Inferior parietal cortex (tissue), 1 donor: ENCODE measurements around the gene YBX2.
A peak's percentile ranks its signal among the peaks of the same experiment; 100 is the strongest.
"Not testable (repeated sequence)": the region's sequence is repeated elsewhere in the genome, so short reads cannot be mapped to it uniquely, and the experiment has no call there.

Experiments used
- DNase-seq: peaks from one replicate; pipeline ENCODE4 v3.0.0-alpha.2; 2016; ENCODE audit errors: extremely low spot score

YBX2 gene

DNA sequence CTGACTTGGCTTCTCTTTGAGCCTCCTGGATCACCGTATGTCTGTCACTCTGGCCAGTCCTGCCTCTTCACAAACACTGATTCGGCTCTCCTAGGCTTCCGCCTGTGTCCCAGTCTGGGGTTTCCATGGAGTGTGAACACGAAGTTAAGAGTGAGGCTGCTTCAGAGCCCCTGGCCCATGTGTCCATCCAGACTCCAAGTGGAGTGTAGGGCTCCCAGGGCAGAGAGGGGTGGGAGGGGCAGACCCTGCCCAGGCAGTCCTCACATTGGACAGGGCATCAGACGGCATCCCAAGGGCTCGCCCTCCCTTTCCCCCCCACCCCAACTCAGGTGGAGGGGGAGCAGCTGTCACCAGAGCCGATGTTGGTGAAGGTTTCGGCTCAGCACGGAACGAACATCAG lies 50.6 kb downstream of the YBX2 start:
- not testable (repeated sequence) for DNase-seq

DNA sequence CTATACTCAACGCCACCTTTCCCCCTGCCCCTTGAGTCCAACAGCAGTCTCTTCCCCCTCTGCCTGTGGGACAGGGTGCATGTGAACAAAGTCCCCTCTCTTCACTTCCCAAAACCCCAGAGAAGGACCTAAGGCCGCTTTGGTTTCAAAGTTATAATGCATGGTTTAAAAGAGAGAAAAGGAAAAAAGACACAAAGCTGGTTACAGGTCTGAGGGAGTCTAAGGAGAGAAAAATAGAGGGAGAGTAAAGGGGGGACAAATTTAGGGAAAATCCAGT lies 51.0 kb downstream of the YBX2 start:
- DNase-seq: no peak

DNA sequence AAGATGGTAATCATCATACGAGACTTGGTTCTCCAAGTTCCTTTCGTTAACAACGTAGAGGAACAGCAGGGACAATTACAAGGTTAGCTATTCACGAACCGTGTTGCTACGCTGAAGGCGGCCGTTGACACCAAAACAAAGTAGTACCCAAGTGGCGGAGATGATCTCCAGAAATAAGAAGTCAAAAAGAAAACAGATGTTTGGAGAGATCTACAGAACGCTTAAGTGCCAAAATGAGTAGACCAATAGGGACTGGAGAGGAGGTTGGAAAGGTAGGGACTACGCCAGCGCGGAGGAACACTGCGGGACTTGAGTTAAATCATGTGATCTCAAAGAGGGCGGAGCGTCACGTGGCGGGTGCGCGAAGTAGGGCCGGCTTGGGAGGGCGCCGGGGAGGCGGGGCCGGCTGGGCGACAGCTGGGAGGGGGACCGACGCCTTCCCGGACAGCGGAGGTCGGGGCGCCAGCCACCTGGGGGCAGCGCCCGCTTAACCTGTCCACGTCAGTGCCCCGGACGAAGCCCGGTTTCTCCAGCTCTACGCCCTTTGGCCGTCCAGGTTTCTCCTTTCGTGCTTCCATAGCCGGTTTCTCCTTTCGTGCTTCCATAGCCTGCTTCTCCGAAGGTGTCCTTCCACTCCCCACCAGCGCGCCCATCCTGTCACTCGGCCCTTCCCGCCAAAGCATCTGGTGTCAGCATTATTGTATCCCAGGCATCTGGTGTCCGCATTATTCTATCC lies 51.6 kb downstream of the YBX2 start:
- peak; percentile 97 for DNase-seq

DNA sequence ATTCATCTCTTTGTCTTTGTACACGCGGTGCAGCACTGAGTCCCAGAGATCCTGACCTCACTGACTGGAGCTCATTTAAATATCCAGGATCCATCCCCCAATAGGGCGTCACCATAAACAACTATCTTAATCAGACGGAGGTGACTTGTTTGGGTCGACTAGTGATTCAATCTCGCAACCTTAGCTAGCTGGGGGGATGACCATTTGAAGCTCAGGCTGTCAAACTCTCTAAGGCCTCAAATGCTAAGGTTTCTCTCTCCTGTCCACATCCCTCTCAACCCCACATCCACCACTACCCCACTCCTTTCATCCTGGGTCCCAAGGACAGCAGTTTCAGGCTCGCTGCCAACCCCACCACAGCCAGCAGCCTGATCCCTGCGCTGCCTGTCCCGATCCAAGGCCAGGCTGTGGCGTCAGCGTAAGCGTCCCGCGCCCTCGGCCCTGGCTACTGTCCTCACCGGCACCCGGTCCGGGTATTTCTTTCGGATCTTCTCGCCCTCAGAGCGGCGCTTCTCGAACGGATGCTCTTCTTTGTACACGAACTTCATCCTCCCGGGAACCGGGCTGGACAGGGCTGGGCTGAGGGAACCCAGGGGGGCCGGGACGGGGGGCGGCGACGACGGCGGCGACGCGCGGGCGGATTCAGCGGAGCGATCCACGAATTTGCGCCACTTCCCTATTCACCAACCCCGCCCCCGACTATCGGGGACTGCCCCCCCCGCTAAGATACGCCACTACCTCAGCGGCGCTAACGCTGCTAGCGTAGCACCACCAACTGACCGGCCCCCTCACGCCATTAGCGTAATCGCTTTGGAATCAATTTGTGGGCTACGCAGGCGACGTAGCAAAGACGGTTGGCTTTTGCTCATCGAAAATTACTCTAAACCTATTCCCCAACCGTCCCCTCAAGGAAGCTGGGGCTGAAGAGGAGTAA lies 52.4 kb downstream of the YBX2 start, which contains the start of gene GABARAP:
Gene GABARAP, minus strand, starts transcription at position 667 of the 934 bp plus-strand sequence. Its CDS starts 119 bp downstream, at position 548.
- DNase-seq: peak; percentile 92

DNA sequence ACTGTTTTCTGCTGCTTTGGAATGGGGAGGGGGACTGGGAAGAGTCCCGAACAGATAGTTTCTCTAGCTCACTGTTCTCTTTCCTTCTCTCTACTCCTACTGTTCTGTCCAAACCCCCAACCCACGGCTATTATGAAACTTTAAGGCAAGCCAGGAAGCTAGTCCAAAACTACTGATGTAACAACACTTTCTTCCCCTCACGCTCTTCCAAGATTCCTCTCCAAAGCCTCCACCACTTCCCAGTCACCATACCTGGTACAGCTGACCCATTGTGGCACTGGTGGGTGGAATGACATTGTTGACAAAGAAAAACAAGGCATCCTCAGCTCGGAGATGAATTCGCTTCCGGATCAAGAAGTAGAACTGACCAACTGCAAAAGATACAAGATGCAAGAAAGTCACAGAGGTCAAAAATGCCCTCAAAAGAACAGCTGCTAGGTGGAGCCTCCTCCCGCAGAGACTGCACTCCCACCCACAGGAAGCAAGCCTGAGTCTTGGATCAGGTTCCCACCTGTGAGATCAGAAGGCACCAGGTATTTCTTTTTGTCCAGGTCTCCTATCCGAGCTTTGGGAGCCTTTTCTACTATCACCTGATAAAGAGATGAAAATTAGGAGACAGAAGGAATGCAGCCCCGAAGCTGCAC lies 53.2 kb downstream of the YBX2 start:
- DNase-seq: no peak

DNA sequence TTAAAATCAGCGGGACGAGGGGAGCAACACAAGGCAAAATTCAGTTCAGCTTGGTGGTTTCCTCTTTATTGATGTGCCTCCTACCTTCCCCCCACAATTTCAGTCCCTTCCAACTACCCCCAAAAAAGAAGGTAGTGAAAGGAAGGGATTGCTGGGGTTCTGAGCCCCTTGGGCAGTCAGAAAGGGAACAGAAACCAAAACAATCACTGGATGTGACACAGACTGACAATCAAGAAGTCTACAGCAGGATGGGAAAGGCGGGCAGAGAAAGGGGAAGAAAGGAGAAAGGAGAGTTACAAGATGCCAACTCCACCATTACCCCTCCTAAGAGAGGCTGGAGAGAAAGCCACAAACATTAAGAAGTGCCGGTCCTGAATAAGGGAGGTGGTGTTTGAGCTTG lies 54.1 kb downstream of the YBX2 start:
- no peak for DNase-seq

DNA sequence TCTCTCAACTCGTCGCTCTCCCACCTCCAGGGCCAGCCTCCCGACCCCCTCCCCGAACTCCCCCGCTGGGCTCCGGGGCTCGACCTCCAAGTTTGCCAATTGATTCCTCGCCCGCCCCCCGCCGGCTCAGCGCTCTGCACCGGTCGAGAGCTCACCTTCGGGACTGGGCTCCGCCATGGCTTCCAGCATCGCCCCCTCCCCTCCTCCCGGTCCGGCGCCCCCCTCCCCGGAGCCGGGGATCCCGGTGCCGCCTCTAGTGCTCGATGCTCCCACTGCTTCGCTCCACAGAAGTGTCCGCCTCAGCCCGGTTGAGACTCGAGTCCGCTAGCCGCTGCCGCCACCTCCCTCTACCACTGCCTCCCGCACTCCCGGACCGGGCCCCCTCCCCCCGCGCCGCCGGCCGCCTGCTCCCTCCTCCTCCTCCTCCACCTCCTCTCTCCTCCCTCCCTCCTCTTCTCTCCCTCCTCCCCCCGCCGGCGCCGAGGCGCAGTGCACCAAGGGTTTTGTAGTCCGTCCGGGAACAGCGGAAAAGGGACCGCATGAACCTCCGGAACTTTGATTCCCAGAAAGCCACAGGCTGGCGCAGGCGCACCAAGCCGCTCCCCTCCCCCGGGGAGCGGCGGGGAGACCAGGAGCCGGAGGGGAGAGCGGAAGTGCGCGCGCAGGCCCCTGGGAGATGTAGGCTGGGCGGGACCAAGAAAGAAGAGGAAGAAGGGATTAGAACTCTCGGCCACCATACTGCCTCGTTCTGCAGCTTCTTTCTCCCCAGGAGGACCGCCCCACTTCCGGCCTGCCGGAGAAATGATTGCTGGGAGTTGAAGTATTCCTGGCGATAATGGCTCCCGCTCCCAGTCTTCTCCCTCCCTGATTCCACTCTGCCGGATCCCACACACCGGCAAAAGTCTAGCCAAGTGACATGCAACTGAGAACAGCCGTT lies 55.1 kb downstream of the YBX2 start, which contains the start of gene PHF23:
Gene PHF23, minus strand, starts transcription at position 367 of the 937 bp plus-strand sequence. Its CDS starts 178 bp downstream, at position 189.
- peak; percentile 99 for DNase-seq

DNA sequence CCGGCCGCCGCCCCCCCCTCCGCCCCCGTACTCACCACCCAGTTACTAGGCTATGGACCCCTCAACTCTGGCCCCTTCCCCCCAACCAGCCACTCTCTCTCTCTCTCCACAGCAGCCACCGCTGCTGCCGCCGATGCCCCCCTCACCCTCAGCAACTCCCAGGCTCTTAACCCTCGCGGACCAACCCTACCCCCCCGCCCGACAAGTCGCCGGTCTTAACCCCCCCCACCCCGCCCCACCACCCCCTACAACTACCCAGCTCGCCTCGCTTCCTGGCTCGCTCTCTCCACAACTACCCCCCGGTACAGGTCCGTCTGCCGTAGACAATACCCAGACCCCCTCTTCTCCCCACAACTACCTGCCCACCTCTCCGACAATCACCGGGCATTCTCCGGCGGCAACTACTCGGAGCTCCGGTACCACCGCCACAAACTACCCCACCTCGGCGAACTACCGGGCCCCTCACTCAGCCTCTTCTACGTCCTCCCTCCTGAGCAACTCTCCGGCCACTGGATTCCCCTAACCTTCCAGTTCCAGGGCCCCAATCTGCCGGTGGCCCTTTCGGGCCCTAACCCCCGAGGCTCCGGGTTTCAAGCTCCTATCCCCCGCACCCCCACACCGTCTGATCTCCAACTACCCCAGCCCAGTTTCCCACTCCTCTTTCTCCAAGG lies 55.9 kb downstream of the YBX2 start:
- no peak for DNase-seq
